NCI-H2081 treated with DMSO at 0.1 percent for 48 hours (cell line): ENCODE results near the gene COQ4.
"Not testable (repeated sequence)": the region's sequence is repeated elsewhere in the genome, so short reads cannot be mapped to it uniquely, and the experiment has no call there.

ENCODE experiments used
- DNase-seq: peaks from one replicate; lab custom pipeline; 2025; lab: John Stamatoyannopoulos, UW

The COQ4 gene

DNA sequence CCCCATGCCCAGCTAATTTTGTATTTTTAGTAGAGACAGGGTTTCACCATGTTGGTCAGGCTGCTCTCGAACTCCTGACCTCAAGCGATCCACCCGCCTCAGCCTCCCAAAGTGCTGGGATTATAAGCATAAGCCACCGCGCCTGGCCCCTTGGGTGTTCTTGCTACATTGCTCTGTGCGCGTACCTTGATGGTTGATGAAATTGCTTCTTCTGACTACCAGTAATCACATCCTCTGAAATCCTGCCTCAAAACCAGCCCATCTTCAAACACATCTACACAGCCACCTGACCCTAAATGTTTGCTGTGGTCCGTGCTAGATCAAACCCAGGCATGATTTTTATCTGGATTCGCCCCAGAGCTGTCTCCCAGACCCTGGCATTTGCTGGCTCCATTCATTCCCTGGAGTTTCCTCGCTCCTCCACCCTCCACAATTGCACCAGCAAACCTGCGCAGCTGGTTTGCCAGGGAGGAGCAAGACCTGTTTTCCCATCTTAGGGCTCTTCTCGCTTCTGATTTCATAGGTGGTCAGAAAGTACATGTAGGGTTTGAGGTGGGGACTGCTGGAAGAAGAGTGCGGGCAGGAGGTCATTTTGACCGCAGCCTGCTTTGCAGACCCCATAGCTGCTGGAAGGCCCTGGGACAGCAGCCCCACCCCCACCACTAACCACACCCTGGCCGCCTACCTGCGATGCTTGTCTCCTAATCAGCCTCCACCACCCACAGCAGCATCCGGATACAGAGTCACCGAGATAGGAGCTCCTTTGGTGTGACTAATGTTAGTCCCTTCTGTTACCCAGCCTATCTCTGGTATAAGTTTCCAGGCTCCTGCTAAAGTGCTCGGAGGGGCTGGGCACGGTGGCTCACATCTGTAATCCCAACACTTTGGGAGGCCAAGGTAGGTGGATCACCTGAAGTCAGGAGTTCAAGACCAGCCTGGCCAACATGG, 23.8 kb upstream of the COQ4 start:
- no peak for DNase-seq

DNA sequence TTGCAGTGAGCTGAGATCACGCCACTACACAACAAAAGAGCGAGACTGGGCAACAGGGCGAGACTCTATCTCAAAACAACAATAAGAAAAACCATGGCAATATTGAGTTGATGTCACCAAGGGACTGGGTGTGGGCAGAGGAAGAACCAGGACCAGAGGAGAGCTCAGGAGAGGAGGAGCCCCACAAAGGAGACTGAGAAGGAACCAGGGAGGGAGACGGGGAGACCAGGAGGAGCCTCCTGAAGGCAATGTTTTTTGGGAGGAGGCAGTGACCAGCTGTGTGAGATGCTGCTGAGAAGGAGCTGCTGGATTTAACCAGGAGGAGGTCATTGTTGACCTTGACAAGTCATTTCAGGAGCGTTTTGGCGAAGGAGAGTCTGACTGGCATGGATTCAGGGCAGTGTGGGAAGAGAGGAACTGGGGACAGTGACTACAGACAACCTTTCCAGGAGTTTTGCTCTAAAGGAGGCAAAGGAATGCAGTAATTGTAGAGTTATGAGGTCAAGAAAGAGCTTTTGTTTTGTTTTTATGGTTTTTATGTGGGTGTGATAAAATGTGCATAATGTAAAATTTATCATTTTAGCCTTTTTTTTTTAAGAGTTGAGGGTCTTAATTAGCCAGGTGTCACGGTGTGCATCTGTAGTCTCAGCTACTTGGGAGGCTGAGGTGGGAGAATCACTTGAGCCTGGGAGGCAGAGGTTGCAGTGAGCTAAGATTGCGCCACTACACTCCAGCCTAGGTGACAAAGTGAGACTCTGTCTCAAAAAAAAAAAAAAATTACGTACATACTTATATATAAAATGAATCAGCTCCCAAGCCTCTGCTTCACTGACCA, 18.3 kb upstream of the COQ4 start:
- no peak for DNase-seq

DNA sequence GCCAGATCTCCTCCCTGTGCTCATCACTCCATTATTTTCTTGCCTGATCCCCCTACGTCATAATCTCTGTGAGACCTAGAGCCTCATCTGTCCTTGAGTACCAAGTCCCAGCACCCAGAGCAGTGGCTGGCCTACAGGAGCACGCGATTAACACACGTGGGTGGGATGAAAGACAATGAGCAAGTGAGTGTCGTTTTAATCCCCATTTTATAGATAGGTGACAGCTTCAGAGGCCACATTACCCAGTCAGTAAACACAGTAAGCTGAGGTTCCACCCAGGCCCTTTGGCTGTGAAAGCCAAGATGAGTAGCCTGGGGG, 17.7 kb upstream of the COQ4 start:
- DNase-seq = no peak

DNA sequence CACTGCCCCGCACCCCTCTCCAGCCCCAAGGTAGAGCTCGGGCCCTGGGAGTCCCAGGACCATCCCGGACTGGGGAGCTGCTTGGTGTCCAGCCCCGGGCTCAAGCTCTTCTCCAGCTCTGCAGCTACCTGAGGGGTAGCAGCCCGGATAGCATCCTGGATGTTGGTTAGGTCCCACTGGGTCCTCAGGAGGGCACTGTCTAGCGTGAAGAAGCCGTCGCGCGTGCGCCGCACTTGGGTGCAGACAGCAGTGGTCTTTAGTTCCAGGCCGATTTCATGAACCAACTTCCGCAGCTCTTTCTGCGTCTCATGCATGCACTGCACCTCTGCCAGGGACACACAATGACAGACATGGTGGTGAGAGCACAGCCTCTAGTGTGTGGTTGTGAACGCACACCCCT, 13.1 kb upstream of the COQ4 start:
- DNase-seq = no peak

DNA sequence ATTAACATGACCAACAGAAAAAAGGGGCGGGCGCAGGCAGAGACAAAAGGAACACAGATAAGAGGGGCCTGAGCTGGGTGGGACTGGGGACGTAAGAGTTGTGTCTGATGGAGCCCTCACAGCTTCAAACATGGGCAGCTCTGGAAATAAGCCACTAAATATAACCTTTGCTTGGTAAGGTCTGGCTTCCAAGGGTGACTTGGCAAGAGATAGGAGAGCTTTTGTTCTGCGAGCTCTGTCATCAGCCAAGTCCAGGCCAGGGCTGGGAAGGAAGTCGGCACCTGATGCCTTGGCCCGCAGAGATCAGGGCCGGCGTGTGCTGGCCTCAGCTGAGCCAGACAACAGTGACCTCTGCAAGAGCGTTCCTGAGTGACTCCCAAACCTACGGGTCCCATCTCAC, 12.2 kb upstream of the COQ4 start:
- no peak for DNase-seq

DNA sequence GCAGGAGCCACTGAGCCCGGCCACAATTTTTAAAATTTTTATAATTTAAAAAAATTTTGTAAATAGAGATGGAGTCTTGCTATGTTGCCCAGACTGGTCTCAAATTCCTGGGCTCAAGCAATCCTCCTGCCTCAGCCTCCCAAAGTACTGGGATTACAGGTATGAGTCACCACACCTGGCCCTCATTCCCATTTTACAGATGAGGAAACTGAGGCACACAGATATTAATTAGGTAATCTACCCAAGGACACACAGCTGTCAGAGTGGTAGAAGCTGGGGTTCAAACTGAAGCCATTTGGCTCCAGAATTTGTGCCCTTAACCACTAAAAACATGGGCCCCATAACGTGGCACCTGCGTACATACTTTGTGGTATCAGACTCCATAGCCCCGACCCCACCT, 7.9 kb upstream of the COQ4 start:
- no peak for DNase-seq

DNA sequence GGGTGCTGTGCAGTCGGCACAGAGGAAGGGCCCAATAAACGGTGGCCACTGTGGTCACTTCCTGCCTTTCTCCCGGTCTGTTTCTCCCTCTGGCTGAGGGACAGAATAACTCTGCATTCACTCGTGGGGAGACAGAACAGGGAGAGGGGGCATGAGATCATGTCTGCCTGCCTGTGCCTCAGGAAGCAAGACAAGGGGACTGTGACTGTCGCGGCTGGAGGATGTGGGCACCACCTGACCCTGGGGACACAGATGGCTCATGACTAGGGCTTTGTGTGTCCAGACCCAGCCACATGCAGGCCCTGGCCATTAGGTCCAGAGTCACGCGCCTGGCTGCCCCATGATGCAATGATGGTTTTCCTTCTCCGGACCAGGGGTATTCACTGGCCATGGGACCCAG, 6.2 kb upstream of the COQ4 start:
- no peak for DNase-seq

DNA sequence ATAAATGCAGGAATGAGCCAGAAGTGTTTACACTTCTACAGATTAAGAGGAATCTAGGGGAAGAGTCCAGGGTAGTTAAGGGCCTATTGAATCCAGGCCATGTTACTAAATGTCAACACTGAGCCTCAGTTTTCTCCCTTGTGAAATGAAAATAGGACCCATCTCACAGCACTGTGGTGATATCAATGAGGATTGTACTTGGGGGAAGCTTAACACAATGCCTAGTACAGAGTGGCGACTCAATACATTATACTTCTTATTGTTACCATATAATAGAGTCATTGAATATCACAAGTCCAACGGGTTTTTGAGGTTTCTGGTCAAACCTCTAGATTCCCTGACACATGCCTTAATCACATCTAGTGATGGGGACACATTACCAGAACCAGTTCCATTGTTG, 5.0 kb upstream of the COQ4 start:
- no peak for DNase-seq

DNA sequence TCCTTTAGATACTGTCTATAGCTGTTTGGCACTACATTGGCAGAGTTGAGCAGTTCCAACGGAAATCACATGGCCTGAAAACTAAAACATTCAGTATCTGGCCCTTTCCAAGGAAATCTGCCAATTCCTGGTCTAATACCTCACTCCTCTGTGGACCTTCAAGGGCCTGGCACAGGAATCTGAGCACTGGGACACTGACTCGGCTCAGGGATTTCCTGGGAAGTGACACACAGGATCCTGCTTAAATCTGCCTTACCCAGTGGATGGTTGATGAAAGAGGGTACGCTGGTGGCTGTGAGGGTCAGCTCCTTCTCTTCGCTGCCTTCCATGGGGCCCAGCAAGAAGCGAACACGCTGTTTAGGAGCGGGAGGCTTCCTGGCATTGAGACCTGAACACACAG, 1.3 kb upstream of the COQ4 start:
- DNase-seq = no peak

DNA sequence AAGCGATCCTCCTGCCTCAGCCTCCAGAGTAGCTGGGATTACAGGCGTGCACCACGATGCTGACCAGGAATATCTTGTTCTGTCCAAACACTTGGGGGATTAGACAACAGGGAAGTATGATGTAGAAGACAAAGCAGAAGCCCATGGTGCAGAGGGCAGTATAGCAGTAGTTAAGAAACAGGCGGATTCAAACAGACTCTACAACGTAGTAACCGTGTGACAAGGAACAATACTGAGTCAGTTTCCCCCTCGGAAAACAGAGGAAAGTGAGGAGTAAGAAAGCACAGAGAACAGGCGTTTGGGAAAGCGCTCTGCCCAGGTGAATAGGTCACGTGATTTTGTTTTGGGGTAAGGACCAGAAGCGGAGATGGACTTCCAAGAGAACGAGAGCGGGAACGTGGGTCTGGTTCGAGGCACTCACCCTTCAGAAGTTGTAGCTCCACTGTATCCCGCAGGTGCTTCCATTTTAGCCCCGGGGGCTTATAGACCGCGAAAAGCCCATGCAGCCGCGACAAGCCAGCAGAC, 698 bp upstream of the COQ4 start:
- DNase-seq = peak; percentile 51

DNA sequence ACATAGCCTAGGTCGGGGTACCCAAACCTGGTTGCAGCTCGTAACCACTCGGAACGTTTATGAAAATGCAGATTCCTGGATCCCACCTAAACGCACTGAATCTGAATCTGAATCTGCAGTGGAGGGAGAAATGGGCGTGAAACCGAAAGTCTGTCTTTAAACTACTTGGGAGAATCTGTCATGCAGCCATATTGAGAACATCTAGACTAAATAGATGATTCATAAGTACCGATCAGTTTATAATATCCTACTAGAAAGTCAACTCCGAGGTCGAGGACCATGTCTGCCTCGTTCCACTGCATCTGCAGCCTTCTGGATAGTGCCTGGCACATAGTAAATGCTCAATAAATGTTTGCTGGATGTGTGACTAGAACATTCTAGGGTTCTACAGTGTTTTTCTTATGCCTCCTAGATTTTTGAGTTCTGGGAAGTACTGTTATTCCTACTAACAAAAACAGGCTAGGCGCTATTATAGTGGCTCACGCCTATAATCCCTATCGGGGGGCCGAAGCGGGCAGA, 632 bp downstream of the COQ4 start:
- no peak for DNase-seq

DNA sequence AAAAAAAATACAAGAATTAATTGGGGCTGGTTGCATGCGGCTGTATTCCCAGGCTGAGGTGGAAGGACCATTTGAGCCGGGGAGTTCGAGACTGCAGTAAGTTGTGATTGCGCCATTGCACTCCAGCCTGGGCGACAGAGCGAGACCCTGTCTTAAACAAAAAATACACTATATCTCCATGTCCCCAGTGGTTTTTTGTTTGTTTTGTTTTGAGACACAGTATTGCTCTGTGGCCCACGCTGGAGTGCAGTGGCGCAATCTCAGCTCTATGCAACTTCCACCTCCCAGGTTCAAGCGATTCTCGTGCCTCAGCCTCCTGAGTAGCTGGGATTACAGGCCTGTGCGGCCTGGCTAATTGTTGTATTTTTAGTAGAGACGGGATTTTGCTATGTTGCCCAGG, 1.2 kb downstream of the COQ4 start:
- no peak for DNase-seq

DNA sequence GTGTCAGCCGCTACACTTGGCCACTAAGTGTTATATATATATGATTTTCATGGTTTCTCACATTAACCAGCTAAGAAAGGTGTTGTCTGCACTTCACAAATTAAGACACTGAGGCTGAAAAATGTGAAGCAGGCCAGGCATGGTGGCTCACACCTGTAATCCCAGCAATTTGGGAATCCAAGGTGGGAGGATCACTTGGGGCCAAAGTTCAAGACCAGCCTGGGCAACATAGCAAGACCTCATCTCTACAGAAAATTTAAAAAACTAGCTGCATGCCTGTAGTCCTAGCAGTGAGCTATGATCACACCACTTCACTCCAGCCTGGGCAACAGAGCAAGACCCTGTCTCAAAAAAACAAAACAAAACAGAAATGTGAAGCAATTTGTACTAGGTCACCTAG, 1.8 kb downstream of the COQ4 start:
- DNase-seq = no peak

DNA sequence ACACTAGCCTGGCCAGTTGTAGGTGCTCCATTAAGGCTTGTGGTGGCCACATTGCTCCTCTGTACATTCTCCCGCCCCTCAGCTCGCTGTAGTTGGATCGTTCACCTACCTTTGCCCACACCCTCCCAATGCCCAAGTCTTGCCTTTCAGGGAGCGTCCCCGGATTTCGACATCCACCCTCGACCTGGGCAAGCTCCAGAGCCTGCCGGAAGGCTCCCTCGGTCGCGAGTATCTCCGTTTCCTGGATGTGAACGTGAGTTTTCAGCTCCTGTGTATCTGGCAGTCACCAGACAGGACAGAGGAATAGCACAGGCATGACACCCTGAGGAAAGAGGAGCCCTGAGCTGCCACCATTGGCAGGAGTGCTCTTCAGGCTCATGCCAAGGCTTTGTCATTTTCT, 3.0 kb downstream of the COQ4 start:
- DNase-seq = no peak

DNA sequence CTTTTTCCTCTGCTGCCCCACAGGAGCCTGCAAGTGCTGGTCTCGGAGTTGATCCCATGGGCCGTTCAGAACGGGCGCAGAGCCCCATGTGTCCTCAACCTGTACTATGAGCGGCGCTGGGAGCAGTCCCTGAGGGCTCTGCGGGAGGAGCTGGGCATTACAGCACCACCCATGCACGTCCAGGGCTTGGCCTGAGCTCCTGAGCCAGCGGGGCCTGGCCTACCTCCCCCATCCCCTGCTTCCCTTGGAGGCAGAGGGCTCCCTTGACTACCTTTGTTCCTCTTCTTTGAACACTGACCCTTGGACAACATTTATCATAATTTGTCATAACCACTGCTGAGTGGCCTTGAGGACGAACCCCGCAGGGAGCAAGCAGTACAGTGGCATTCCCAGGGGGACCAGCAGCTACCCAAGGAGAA, 10.8 kb downstream of the COQ4 start:
- no peak for DNase-seq

DNA sequence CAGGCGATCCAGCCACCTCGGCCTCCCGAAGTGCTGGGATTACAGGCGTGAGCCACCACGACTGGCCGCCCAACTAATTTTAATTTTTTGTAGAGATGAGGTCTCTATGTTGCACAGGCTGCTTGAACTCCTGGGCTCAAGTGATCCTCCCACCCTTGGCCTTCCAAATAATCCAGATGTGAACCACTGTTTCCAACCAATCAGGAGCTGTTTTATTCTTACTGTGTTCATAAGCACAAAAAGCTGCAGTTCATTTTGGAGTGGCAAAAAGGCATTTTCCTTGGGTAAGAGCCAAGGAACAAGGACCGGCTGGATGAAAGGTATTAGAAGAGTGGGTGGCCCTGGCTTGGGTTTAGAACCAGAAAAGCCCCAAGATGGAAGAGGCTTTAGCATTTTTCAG, 12.5 kb downstream of the COQ4 start:
- DNase-seq = no peak

DNA sequence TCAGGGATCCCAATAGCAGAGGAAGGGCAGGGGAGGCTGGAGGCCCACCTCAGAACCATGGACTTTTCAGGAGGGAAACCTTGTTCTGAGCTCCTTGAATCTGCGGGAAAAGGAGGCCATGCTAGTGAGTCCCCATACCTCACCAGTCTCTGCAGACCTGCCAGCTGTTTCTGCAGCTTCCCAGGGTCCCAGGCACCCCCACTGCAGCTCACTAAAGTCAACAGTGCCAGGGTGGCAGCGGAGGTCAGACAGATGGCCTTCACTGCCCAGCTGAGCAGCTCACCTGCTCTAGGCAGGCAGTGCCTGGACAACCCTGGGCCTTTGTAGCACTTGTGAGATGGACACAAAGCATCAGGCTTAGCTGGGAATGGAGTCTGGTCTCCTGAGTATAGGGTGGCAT, 13.3 kb downstream of the COQ4 start:
- no peak for DNase-seq

DNA sequence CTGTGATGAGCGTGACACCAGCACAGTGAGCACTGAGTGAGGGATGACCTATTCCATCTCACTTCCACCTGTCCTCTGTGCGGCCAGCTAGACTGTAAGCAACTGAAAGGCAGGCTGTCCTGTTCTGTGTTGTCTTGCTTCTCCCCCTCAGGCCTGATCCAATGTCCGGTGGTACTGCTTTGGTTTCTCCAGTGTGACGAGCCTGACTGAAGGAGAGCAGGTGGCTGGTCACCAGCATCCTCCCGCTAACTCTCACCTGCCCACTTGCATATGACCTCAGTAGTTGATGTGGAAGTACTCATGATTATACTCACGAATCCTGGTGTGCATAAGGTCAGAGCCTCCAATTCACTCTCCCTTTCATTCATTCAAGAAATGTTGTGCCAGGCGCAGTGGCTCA, 15.3 kb downstream of the COQ4 start:
- DNase-seq = no peak

DNA sequence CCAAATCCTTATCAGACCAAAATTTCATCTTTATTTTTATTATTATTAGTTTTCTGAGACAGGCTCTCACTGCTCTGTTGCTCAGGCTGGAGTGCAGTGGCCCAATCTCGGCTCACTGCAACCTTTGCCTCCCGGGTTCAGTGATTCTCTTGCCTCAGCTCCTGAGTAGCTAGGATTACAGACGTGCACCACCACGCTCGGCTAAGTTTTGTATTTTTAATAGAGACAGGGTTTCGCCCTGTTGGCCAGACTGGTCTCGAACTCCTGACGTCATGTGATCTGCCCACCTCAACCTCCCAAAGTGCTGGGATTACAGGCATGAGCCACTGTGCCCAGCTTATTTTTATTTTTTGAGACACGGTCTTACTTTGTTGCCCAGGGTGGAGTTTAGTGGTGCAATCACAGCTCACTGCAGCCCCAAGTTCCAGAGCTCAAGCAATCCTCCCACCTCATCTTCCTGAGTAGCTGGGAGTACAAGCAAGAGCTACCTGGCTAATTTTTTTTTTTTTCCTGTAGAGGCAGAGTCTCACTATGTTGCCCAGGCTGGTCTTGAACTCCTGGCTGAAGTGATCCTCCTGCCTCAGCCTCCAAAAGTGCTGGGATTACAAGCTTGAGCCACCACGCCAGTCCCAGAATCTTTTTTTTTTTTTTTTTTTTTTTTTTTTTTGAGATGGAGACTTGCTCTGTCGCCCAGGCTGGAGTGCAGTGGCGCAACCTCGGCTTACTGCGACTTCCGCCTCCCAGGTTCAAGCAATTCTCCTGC, 16.4 kb downstream of the COQ4 start:
- not testable (repeated sequence) for DNase-seq

DNA sequence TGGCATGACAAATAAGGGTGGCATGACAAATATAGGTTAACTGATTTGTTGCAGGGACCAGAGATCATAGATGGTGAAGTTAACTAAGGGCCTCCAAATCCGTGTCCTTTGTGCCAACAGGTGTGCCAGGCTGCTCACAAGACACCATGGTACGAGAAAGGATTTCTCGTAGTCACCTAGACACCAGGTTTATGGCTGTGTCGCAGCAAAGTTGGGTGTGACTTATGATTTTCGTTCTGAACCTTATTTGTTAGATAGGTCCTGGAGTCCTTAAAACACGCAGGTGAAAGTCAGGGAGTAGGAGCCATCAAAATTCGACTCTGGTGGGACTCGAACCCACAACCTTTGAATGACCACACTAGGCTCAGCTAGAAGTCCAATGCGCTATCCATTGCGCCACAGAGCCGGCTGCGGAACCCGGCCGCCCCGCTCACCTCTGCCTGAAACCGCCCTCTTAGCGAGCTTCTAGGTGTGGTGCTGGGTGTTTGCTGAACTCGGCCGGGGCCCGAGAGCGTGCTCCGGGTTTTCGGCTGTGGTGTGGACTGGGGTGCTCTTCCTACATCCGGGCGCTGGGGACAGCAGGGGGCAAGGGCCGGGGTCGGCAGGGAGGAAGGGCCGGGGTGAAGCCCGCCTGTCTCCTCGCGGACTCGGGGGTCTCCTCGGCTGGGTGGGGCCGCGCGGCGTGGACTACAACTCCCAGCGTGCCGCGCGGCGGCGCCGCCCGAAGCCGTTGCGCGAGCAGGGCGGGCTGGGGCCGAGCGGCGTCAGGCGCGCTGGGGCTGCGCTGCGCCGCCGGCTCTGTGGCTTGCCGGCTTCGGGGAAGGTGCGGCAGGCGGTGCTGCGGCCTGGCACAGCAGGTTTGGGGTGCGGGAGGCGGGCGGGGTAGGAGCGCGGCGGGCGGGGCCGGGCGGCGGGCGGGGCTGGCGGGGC, 17.4 kb downstream of the COQ4 start, which contains the start of gene SLC27A4:
SLC27A4 (plus strand) TSS at position 767 of the 930 bp plus-strand sequence. CDS start 2,606 bp downstream, outside the sequence.
- peak; percentile 31 for DNase-seq
